Astrocyte (in vitro differentiated cells and primary cell): ENCODE results near the gene SLC39A7.

Experiments
- CTCF ChIP-seq: IDR thresholded peaks from 2 replicates; pipeline ENCODE4 v1.5.1; 2011; ENCODE audit warnings: low read depth, mild to moderate bottlenecking, inconsistent platforms, low read length, moderate library complexity; ENCODE audit not compliant: insufficient read depth
- EZH2 ChIP-seq: IDR thresholded peaks from 2 replicates; pipeline ENCODE4 v1.6.1; 2012; ENCODE audit warnings: mild to moderate bottlenecking, low read length, inconsistent platforms; ENCODE audit not compliant: insufficient read depth

GRCh38 chr6:33201147-33201545 is 479 bp downstream of the SLC39A7 start:
- no peak for TF ChIP-seq CTCF
- no peak for TF ChIP-seq EZH2
